AG04449 (cell line): ENCODE measurements around the gene LCE2C.

Source experiments
- CTCF ChIA-PET: fragments of 350-600 bp; formaldehyde crosslinking; extraction: SDS; loops from one replicate; lab custom pipeline; 2021; ENCODE audit warnings: antibody characterized with exemption; lab: Yijun Ruan, JAX
- POLR2A ChIA-PET: fragments of 400-600, 350-600 bp; formaldehyde crosslinking; extraction: SDS; loops from one replicate; lab custom pipeline; 2020; ENCODE audit warnings: antibody characterized with exemption, inconsistent platforms; lab: Yijun Ruan, JAX
- DNase-seq: peaks from one replicate; pipeline ENCODE4 v3.0.0-alpha.2; 2010; ENCODE audit warnings: low read depth, low spot score
- H3K4me3 ChIP-seq: 2 replicates; pipeline ENCODE4 v1.5.1; 2011; ENCODE audit warnings: low read depth, mild to moderate bottlenecking, control low read depth, low read length
- CTCF ChIP-seq: IDR thresholded peaks from one replicate; pipeline ENCODE4 v1.5.1; 2011; ENCODE audit warnings: mild to moderate bottlenecking, moderate library complexity, low read length, control low read depth, inconsistent platforms; ENCODE audit not compliant: insufficient read depth; ENCODE audit errors: missing control alignments

The LCE2C gene

GRCh38 chr1:152699746-152700145 is 24.7 kb downstream of the LCE2C start:
- no peak for DNase-seq
- no peak overlapping the region for H3K4me3 ChIP-seq
- ChIA-PET POLR2A (interaction anchor here (0.6 kb wide), 1 partner anchor 210 kb away, joined by 3 read pairs; no protein-coding TSS in a partner anchor), CTCF (no interaction called here)
- TF ChIP-seq CTCF, result no peak

GRCh38 chr1:152707860-152708259 is 32.8 kb downstream of the LCE2C start, which contains the start of gene LCE4A:
Gene LCE4A (plus strand): TSS chr1:152708160. CDS start chr1:152709076, 916 bp downstream.
- CTCF ChIA-PET, result no interaction called here
- POLR2A ChIA-PET, result no interaction called here
- no peak for DNase-seq
- no peak within 1 kb of the TSS for H3K4me3 ChIP-seq
- no peak for TF ChIP-seq CTCF

- CTCF ChIA-PET, result no interaction called here
- POLR2A ChIA-PET, result no interaction called here
- no peak for DNase-seq
- no peak overlapping the region for H3K4me3 ChIP-seq
- TF ChIP-seq CTCF, result no peak
Measured at GRCh38 chr1:152718238-152718637, 43.2 kb downstream of the LCE2C start.

- TF ChIP-seq CTCF, result no peak
- no peak for DNase-seq
- CTCF ChIA-PET, result no interaction called here
- no peak overlapping the region for H3K4me3 ChIP-seq
- POLR2A ChIA-PET, result no interaction called here
Measured at GRCh38 chr1:152725261-152725660, 50.2 kb downstream of the LCE2C start.
